Measurements from ENCODE around the gene HDAC5.

DNA sequence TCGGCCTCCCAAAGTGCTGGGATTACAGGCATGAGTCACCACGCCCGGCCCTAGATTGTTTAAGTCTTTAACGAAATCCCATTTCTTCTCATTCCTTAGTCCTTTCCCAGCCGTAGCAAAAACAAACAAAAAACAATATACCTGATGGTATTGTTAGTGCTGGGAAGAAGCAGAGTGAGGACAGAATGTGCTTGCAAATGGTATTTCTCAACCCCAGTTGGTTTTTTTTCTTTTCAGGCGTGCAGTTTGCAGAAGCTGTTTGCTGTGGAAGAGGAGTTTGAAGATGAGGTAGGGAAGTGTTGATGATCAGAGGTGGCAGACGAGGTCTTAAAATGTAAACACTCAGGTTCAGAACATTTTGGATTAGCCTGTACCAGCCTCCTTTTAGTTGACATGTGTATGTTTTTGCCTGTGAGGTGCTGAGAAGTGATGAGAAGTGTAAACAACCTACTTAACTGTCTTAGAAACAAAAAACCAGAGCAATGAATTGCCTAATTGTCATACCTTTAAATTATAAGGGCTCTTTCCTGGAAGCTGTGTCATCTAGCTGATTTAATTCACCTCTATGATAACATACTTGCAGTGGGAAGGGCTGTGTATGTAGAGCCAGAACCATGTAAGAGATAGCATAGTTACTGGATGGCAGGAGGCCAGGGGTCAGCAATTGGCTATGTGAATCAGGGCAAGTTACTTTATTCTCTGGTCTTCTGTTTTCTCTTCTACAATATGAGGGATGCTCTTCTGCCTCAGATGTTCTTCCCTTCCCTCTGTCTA lies 21.7 kb upstream of the HDAC5 start:
- TF ChIP-seq CTCF (IDR thresholded peaks at IDR 0.05): no peak
- TF ChIP-seq POLR2A (IDR thresholded peaks at IDR 0.05): no peak

Measured in body of pancreas (tissue), 4 donors.